H1 (cell line): Measurements from ENCODE around the gene TUT4. TPM values are rescaled to one million over a fixed set of nuclear protein-coding genes. Genes with fewer than 3 reads are reported as not detected.

Experiments used
- BACH1 ChIP-seq: IDR thresholded peaks from 2 replicates; pipeline ENCODE4 v1.6.1; 2012; ENCODE audit warnings: low read length, improper control_type of control experiment
- CHD1 ChIP-seq: IDR thresholded peaks from 2 replicates; pipeline ENCODE4 v1.6.1; 2012; ENCODE audit warnings: low read depth, low read length, improper control_type of control experiment
- CHD7 ChIP-seq: fragments of 300-600 bp; sonication (generic); IDR thresholded peaks from 2 replicates; pipeline ENCODE4 v1.7.1; 2012; ENCODE audit warnings: low read length, moderate library complexity, mild to moderate bottlenecking, inconsistent platforms; ENCODE audit not compliant: insufficient replicate concordance
- EGR1 ChIP-seq: IDR thresholded peaks from 2 replicates; pipeline ENCODE4 v1.6.1; 2011; ENCODE audit warnings: low read depth, low read length, borderline replicate concordance
- USF2 ChIP-seq: IDR thresholded peaks from 2 replicates; pipeline ENCODE4 v1.6.1; 2011; ENCODE audit warnings: low read length, improper control_type of control experiment
- polyA plus RNA-seq, 7 experiments: library from polyadenylated mRNA; depleted of rRNA in 3 of 7; stranded (reverse) in 5 of 7; unstranded in 2 of 7; fragments of >200 nt in 5 of 7; fragments of 200-250 nt in 2 of 7; gene quantifications; 1 replicate in 5 of 7; 2 replicates in 1 of 7; 4 replicates in 1 of 7; pipeline versions ENCODE4 v1.2.1 to v1.2.3, GENCODE V29; 2011 to 2013; ENCODE audit warnings: missing spikeins in 2 of 7, mixed read lengths in 2 of 7
- total RNA-seq: library from RNA; stranded (reverse); fragmentation: NEBNext Ultra II Directional; extraction: Animal tissue kit (Norgen Biotek cat#: 25700); gene quantifications from 2 replicates; pipeline ENCODE4 v1.2.1, GENCODE V29; 2021

TUT4 gene
- total and polyA plus RNA-seq, 2 of the 8 experiments (the other 6 are each of a cell fraction or from before 2014, with no cell fraction given): 54.5 to 63.3 TPM

GRCh38 chr1:52511851-52512615, 40.9 kb downstream of the TUT4 start (continued):
- TF ChIP-seq CHD7 (no peak), USF2 (no peak), CHD1 (no peak), BACH1 (no peak), EGR1 (no peak)
